HEK293 (cell line): ENCODE measurements around the gene CDYL.

Source experiments
- ZNF2 ChIP-seq: fragments of 450-650 bp; formaldehyde crosslinking; IDR thresholded peaks from 2 replicates; pipeline ENCODE4 v1.5.1; 2016; ENCODE audit warnings: missing biosample characterization, missing genetic modification characterization
- TF ChIP-seq, protein P1 (sequence below): fragments of 450-650 bp; formaldehyde crosslinking; IDR thresholded peaks from 2 replicates; pipeline ENCODE4 v1.5.1; 2016; ENCODE audit warnings: missing biosample characterization, missing genetic modification characterization

GRCh38 chr6:4937414-4937813 lies 161.2 kb downstream of the CDYL start:
- TF ChIP-seq ZNF2 (tag by site-specific recombination), result no peak
- TF ChIP-seq, protein P1, sequence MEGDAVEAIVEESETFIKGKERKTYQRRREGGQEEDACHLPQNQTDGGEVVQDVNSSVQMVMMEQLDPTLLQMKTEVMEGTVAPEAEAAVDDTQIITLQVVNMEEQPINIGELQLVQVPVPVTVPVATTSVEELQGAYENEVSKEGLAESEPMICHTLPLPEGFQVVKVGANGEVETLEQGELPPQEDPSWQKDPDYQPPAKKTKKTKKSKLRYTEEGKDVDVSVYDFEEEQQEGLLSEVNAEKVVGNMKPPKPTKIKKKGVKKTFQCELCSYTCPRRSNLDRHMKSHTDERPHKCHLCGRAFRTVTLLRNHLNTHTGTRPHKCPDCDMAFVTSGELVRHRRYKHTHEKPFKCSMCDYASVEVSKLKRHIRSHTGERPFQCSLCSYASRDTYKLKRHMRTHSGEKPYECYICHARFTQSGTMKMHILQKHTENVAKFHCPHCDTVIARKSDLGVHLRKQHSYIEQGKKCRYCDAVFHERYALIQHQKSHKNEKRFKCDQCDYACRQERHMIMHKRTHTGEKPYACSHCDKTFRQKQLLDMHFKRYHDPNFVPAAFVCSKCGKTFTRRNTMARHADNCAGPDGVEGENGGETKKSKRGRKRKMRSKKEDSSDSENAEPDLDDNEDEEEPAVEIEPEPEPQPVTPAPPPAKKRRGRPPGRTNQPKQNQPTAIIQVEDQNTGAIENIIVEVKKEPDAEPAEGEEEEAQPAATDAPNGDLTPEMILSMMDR (tag by site-specific recombination), result no peak
